ENCODE data around the gene FN1.
"Not testable (repeated sequence)": the region's sequence is repeated elsewhere in the genome, so short reads cannot be mapped to it uniquely, and the experiment has no call there.

FN1 gene

DNA sequence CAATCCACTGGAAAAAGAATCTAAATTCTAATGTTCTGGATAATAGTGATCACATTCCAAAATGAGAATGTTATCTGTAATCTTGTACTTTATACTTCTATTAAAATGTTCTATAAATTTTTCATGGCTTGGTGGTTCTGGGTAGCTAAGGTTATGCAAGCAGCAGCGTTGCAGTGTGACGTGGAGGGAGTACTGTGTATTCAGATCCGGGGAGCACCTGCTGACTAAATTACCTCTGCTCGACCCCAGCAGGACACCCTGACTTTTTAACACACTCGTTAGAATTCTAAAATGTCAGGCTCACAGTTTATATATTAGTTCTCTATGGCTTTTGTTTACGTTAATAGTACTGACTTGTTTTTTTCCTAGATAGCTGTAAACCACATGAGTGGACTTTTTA lies 111.1 kb downstream of the FN1 start:
- DNase-seq = no peak

DNA sequence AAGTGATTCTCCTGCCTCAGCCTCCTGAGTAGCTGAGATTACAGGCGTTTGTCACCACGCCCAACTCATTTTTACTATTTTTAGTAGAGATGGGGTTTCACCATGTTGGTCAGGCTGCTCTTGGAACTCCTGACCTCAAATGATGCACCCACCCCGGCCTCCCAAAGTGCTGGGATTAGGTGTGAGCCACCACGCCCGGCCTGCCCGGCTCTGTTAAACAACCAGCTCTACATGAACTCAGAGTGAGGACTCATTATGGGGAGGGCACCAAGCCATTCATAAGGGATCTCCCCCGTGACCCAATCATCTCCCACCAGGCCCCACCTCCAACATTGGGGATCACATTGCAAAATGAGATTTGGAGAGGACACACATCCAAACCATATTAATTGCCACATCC lies 115.2 kb downstream of the FN1 start:
- no peak for DNase-seq

DNA sequence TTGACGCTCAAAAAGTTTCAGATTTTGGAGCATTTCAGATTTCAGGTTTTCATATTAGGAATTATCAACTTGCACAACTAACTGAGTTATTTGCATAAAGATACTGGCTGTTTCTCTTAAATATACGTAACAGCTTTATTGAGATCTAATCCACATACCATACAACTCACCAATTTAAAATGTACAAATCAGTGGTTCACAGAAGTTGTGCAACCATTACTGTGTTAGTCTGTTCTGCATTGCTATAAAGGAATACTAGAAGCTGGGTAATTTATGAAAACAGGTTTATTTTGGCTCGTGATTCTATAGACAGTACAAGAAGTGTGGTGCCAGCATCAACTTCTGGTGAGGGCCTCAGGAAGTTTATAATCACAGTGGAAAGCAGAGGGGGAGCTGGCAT lies 115.8 kb downstream of the FN1 start:
- DNase-seq = no peak

DNA sequence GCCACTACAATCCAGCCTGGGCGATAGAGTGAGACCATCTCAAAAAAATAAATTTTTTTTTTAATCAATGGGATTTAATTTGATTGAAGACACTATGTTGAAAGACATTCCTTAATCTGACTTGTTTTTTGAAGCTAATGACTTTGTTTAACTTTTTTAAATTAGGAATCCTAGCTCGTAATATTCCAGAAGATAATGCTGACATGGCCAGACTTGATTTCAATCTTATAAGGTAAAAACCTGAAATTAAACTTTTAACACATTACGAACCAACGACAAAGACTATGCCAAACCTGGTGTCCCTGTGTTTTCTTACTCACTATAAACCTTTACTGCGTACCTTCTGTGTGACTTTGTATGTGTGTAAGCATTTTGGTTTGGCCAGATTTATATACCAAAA lies 116.4 kb downstream of the FN1 start:
- no peak for DNase-seq

DNA sequence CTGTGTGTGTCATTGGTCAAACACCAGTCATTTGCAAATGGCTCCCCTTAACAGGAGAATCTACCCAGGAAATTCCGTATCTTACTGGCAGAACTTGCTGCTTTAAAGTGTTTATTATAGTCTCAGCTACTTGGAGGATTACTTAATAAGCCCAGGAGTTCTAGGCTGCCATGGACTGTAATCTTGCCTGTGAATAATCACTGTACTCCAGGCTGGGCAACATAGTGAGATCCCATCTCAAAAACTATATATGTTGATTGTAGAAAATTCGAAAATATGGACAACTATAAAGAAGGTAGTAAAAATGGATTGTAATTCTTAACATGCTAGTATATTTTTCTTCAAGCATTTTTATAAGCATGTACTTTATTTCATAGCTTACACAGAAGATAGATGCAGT lies 119.5 kb downstream of the FN1 start:
- no peak for DNase-seq

DNA sequence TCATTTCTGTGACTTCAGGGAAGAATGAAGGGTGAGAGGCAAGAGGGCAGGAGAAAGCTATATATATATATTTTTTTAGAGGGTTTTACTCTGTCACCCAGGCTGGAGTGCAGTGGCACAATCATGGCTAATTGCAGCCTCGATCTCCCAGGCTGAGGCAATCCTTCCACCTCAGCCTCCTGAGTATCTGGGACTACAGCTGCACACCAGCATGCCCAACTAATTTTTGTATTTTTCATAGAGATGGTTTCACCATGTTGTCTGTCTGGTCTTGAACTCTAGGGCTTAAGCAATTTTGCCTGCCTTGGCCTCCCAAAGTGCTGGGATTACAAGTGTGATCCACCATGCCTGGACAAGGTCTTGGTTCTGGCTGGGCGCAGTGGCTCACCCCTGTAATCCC lies 120.6 kb downstream of the FN1 start:
- DNase-seq = no peak

DNA sequence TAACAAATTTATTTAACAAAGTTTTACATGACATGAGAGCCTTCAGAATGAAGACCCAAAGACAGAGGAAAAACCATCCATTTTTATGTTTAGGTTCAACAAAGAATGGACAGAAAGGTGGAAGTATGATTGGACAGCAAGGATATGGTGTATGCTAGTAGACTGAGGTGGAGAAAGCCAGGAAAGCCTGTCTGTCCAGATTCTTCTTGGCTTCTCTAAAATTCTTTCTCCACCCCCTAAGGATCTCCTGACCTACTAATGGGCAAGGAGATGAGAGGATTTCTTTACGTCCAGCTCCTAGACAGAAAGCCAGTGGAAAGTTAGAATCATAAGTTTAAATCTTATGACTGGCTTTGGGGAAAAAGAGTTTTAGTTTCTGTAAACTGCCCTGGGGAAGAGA lies 121.0 kb downstream of the FN1 start:
- no peak for DNase-seq

DNA sequence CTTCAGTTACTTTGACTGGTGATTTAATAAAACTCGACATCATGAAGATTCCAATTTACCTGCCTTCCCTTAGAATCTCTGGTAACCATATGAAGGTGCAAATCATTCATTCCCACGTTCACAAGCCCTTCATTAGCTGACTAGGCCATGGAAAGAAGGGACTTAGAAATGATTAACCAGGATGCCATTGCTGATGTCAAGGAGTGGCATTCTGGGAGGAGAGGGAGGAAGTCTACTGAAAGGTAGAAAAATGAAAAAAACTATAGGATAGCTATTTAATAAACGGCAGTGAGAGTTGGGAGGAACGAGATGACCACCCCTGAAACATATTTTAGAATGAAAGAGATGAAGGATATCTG lies 122.6 kb downstream of the FN1 start:
- no peak for DNase-seq

DNA sequence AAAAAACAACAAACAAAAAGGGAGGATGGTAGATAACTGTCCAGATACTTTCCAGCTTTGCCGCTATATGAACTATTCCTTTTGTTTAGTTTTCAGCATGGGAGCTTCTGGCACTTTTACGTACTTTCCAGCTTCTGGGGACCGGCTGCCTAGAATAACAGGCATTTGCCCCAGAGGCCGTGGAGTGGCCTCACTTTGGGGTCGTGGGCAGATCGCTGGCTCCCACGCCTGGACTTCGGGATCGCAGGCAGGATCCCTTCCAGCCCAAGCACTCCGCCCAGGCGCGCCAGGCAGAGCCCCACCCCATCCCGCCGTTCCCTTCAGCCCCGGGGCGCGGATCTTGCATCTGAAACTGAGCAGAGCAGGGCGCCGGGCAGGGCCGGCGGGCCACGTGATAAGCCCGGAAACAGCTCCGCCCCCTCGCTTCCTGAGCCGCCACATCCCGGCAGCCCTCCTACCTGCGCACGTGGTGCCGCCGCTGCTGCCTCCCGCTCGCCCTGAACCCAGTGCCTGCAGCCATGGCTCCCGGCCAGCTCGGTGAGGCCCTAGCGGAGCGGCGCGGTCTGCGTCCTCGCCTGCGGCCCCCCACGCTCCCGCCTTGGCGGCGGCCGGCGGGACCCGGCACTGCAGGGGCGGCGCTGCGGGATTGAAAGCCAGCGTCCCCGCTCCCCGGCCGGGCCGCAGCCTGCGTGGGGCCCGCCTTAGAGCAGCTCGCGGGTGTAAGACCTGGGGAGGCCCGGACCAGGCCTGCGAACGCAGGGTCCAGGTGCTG lies 124.1 kb downstream of the FN1 start, which contains the start of gene ATIC:
ATIC (plus strand) TSS at position 435 of the 772 bp plus-strand sequence; CDS start at position 519, 84 bp downstream.
- peak; percentile 81 for DNase-seq

DNA sequence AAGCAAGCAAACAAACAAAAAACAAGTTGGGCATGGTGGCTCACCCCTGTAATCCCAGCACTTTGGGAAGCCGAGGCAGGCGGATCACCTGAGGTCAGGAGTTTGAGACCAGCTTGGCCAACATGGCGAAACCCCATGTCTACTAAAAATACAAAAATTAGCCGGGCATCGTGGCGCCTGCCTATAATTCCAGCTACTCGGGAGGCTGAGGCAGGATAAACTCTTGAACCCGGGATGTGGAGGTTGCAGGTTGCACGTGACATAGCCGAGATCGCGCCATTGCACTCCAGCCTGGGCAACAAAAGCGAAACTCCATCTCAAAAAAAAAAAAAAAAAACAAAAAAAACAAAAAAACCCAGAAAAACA lies 124.6 kb downstream of the FN1 start:
- DNase-seq = not testable (repeated sequence)
